ENCODE data around the gene MYL6.

Gene MYL6

GRCh38 chr12:56128670-56129205 lies 29.4 kb upstream of the MYL6 start:
- TF ChIP-seq CTCF (IDR thresholded peaks at IDR 0.05; ENCODE audit: insufficient read depth, low read length, missing control alignments): no peak
- POLR2A ChIA-PET: interaction anchor here (0.7 to 2.9 kb wide), 14 partner anchors 9 to 130 kb away, joined by 3 to 28 read pairs (median 8); partner anchors contain the start of genes MYL6, PA2G4, RNF41 and RPL41
- CTCF ChIA-PET: interaction anchor here (1.1 to 12.9 kb wide), 9 partner anchors 8 to 335 kb away, joined by 3 to 311 read pairs (median 5); partner anchors contain the start of genes MYL6B, RPL41, SMARCC2 and ZC3H10
- H3K4me3 ChIP-seq (ENCODE audit: low read depth, low read length): peak overlapping the region; percentile 78
- no peak for DNase-seq (ENCODE audit: low read depth, low spot score)

GRCh38 chr12:56129206-56129941 lies 28.8 kb upstream of the MYL6 start:
- H3K4me3 ChIP-seq (ENCODE audit: low read depth, low read length): peak overlapping the region; percentile 78
- POLR2A ChIA-PET: interaction anchor here (1.5 to 2.6 kb wide), 6 partner anchors 9 to 59 kb away, joined by 4 to 28 read pairs (median 15); partner anchors contain the start of genes MYL6, RPL41, SMARCC2 and ZC3H10
- no peak for TF ChIP-seq CTCF (IDR thresholded peaks at IDR 0.05; ENCODE audit: insufficient read depth, low read length, missing control alignments)
- CTCF ChIA-PET: interaction anchor here (1.1 to 12.9 kb wide), 7 partner anchors 9 to 60 kb away, joined by 3 to 311 read pairs (median 7); partner anchors contain the start of genes MYL6B, RPL41, SMARCC2 and ZC3H10
- no peak for DNase-seq (ENCODE audit: low read depth, low spot score)

GRCh38 chr12:56129942-56130495 lies 28.1 kb upstream of the MYL6 start:
- CTCF ChIA-PET: interaction anchor here (1.3 to 2.7 kb wide), 3 partner anchors 10 to 60 kb away, joined by 3 to 8 read pairs (median 3); partner anchors contain the start of gene SMARCC2

GRCh38 chr12:56130876-56131275 lies 27.3 kb upstream of the MYL6 start:
- POLR2A ChIA-PET: no interaction called here
- no peak for DNase-seq (ENCODE audit: low read depth, low spot score)
- no peak for TF ChIP-seq CTCF (IDR thresholded peaks at IDR 0.05; ENCODE audit: insufficient read depth, low read length, missing control alignments)
- no peak overlapping the region for H3K4me3 ChIP-seq (ENCODE audit: low read depth, low read length)
- CTCF ChIA-PET: interaction anchor here (0.8 to 2.7 kb wide), 3 partner anchors 10 to 21 kb away, joined by 3 to 8 read pairs (median 3); no protein-coding TSS in a partner anchor

More at GRCh38 chr12:56129942-56130495, 28.1 kb upstream of the MYL6 start:
- H3K4me3 ChIP-seq (ENCODE audit: low read depth, low read length): peak overlapping the region; percentile 78
- POLR2A ChIA-PET: interaction anchor here (2.6 kb wide), 1 partner anchor 11 kb away, joined by 7 read pairs; no protein-coding TSS in a partner anchor
- no peak for TF ChIP-seq CTCF (IDR thresholded peaks at IDR 0.05; ENCODE audit: insufficient read depth, low read length, missing control alignments)
- DNase-seq (ENCODE audit: low read depth, low spot score): no peak

- CTCF ChIA-PET: interaction anchor here (0.9 to 1.7 kb wide), 2 partner anchors 15 kb away, joined by 3 to 9 read pairs; no protein-coding TSS in a partner anchor
- POLR2A ChIA-PET: no interaction called here
- H3K4me3 ChIP-seq (ENCODE audit: low read depth, low read length): no peak overlapping the region
- TF ChIP-seq CTCF (IDR thresholded peaks at IDR 0.05; ENCODE audit: insufficient read depth, low read length, missing control alignments): no peak
- no peak for DNase-seq (ENCODE audit: low read depth, low spot score)
These were observed 23.3 kb upstream of the MYL6 start for GRCh38 chr12:56134897-56135296.

Measured in AG04449 (cell line).